HG03097 (cell line): Measurements from ENCODE around the gene NAV1.

Source experiments
- ATAC-seq: cut with Tn5 transposase; IDR thresholded peaks from one replicate; pipeline ENCODE4 v1.9.1; 2021; ENCODE audit not compliant: unreplicated experiment, low FRiP score

NAV1 gene

GRCh38 chr1:201582705-201583442 is 43.9 kb downstream of the NAV1 start:
- ATAC-seq: no peak

- ATAC-seq: no peak
These were observed 44.7 kb downstream of the NAV1 start for GRCh38 chr1:201583663-201584062.

- no peak for ATAC-seq
These were observed 45.7 kb downstream of the NAV1 start for GRCh38 chr1:201584471-201585092.

- ATAC-seq: no peak
These were observed 46.2 kb downstream of the NAV1 start for GRCh38 chr1:201585093-201585483.

- no peak for ATAC-seq
These were observed 47.0 kb downstream of the NAV1 start for GRCh38 chr1:201585901-201586300.

GRCh38 chr1:201586806-201587205 is 47.9 kb downstream of the NAV1 start:
- ATAC-seq: no peak

GRCh38 chr1:201587729-201588128 is 48.8 kb downstream of the NAV1 start:
- ATAC-seq: no peak
